ENCODE results near the gene ROBO1. TPM values are rescaled to one million over a fixed set of nuclear protein-coding genes. Genes with fewer than 3 reads are reported as not detected.

Gene ROBO1
- total RNA-seq, 1 experiment from 2014 or later = 67.6 TPM

DNA sequence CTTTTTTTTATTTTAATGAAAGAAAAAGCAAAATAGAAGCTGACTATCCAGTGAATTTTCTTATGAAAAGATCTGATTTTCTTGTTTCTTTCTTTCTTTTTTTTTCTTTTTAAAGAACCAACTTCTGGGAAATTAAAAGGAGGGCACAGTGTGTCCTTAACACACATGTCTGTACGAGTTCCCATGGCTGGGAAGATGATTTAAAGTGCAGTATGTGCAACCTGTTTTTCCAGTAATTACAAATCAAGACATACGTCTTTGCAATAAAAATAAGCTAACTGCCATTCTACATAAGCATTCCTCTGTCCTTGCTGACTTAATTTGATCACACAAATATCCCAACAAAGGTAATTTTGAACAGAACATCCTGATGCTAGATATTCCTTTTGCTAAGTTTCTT, 416.1 kb downstream of the ROBO1 start:
- no peaks in the 10 kb centered on the region for H3K4me1 ChIP-seq (ENCODE audit: insufficient read depth, low read length, poor library complexity, severe bottlenecking)
- DNase-seq (ENCODE audit: low spot score) = no peak
- H3K27me3 ChIP-seq (replicated peaks; ENCODE audit: insufficient read depth, low read depth, low read length, poor library complexity) = no peaks in the 10 kb centered on the region
- TF ChIP-seq, protein P1, sequence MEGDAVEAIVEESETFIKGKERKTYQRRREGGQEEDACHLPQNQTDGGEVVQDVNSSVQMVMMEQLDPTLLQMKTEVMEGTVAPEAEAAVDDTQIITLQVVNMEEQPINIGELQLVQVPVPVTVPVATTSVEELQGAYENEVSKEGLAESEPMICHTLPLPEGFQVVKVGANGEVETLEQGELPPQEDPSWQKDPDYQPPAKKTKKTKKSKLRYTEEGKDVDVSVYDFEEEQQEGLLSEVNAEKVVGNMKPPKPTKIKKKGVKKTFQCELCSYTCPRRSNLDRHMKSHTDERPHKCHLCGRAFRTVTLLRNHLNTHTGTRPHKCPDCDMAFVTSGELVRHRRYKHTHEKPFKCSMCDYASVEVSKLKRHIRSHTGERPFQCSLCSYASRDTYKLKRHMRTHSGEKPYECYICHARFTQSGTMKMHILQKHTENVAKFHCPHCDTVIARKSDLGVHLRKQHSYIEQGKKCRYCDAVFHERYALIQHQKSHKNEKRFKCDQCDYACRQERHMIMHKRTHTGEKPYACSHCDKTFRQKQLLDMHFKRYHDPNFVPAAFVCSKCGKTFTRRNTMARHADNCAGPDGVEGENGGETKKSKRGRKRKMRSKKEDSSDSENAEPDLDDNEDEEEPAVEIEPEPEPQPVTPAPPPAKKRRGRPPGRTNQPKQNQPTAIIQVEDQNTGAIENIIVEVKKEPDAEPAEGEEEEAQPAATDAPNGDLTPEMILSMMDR (conservative IDR thresholded peaks at IDR 0.05; ENCODE audit: low read depth, low read length) = no peak
- no peak for TF ChIP-seq EZH2 (IDR thresholded peaks at IDR 0.05; ENCODE audit: borderline replicate concordance, low read depth, low read length, poor library complexity, severe bottlenecking)
- no TSS peak for BruUV-seq (replicated peaks)
- ChIA-PET POLR2A (ENCODE audit: low non-redundant PET) (no interaction called here), CTCF (no interaction called here)
- no peaks in the 10 kb centered on the region for H3K36me3 ChIP-seq (ENCODE audit: insufficient read depth, low read length, poor library complexity, severe bottlenecking)
- H3K4me3 ChIP-seq (ENCODE audit: low read depth, low read length, poor library complexity, severe bottlenecking) = no peak overlapping the region
- intact Hi-C loops (cut with micrococcal nuclease; ENCODE audit: unreplicated experiment) = no loop called here
- no peak overlapping the region for H3K27ac ChIP-seq (ENCODE audit: low read depth, low read length, poor library complexity, severe bottlenecking)
- no peaks in the 10 kb centered on the region for H3K9me3 ChIP-seq (ENCODE audit: low read depth, low read length, poor library complexity, severe bottlenecking)

DNA sequence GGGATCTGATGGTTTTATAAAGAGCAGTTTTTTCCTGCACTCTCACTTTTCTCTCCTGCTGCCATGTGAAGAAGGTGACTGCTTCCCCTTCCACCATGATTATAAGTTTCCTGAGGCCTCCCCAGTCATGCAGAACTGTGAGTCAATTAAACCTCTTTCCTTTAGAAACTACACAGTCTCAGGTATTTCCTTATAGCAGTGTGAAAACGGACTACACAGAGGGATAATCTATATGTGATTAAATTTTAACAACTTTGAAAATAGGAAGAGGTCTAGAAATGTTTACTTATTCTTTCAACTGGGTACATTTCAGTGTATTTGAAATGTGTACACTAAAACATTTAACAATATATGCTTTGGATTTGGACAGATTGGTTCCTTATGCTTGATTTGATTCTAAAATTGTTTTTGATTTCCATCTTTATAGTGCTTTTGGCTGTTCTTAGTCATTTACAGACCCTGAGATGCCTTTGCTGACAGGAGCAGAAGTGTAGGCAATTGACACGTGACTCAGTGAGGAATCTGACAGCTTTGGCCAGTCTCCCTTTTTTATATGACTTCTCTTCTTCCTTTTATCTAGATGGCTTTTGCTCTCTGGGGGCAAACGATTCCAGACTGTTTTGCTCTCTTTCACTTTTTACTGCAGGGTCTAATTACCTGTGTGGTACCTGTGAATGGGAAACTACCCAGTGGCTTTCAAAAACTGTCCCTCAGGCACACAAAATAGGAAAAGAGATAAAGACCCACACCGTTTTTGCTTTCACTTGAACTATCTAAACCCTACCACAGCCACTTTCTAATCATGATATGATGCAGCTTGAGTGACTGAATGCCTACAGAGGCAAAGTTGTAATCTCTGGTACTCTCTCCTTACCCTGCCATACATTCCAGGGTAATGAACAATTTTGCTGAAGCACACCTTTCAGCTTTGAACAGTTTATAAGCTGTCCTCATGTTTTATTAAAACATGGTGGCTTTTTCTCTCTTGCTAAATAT, 422.6 kb downstream of the ROBO1 start:
- ChIA-PET CTCF (no interaction called here), POLR2A (ENCODE audit: low non-redundant PET) (no interaction called here)

DNA sequence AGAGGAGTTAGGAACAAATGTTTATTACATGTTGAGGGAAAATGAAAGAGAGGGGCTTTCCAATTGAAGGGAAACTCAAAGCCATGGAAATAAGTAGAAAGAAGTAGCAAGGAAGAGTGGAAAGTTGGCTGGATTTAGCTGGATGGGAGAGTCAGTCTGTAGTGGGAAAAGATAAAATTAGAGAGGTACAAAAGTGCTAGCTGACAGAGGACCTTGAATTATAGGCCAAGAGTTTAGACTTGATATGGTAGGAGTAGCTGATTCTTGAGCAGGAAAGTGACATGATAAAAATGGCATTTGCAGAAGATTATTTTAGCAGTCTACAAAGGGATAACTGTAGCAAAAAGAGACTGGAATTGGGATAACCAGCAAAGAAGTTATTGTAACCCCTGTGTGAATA, 425.8 kb downstream of the ROBO1 start:
- Histone ChIP-seq H3K4me1 (ENCODE audit: insufficient read depth, low read length, poor library complexity, severe bottlenecking) (no peaks in the 10 kb centered on the region), H3K36me3 (ENCODE audit: insufficient read depth, low read length, poor library complexity, severe bottlenecking) (no peaks in the 10 kb centered on the region), H3K9me3 (ENCODE audit: low read depth, low read length, poor library complexity, severe bottlenecking) (no peaks in the 10 kb centered on the region), H3K27ac (ENCODE audit: low read depth, low read length, poor library complexity, severe bottlenecking) (no peak overlapping the region), H3K4me3 (ENCODE audit: low read depth, low read length, poor library complexity, severe bottlenecking) (no peak overlapping the region), H3K27me3 (replicated peaks; ENCODE audit: insufficient read depth, low read depth, low read length, poor library complexity) (no peaks in the 10 kb centered on the region)
- no peak for DNase-seq (ENCODE audit: low spot score)
- no peak for TF ChIP-seq EZH2 (IDR thresholded peaks at IDR 0.05; ENCODE audit: borderline replicate concordance, low read depth, low read length, poor library complexity, severe bottlenecking)
- ChIA-PET CTCF (no interaction called here), POLR2A (ENCODE audit: low non-redundant PET) (no interaction called here)
- BruUV-seq (replicated peaks) = no TSS peak
- intact Hi-C loops (cut with micrococcal nuclease; ENCODE audit: unreplicated experiment) = no loop called here

More for the DNA sequence above, 422.6 kb downstream of the ROBO1 start:
- H3K36me3 ChIP-seq (ENCODE audit: insufficient read depth, low read length, poor library complexity, severe bottlenecking) = no peaks in the 10 kb centered on the region
- TF ChIP-seq, protein P1 (conservative IDR thresholded peaks at IDR 0.05; ENCODE audit: low read depth, low read length) = no peak
- no peak for TF ChIP-seq EZH2 (IDR thresholded peaks at IDR 0.05; ENCODE audit: borderline replicate concordance, low read depth, low read length, poor library complexity, severe bottlenecking)
- H3K27me3 ChIP-seq (replicated peaks; ENCODE audit: insufficient read depth, low read depth, low read length, poor library complexity) = no peaks in the 10 kb centered on the region
- no peaks in the 10 kb centered on the region for H3K9me3 ChIP-seq (ENCODE audit: low read depth, low read length, poor library complexity, severe bottlenecking)
- BruUV-seq (replicated peaks) = no TSS peak
- no peak overlapping the region for H3K27ac ChIP-seq (ENCODE audit: low read depth, low read length, poor library complexity, severe bottlenecking)
- intact Hi-C loops (cut with micrococcal nuclease; ENCODE audit: unreplicated experiment) = no loop called here
- H3K4me1 ChIP-seq (ENCODE audit: insufficient read depth, low read length, poor library complexity, severe bottlenecking) = no peaks in the 10 kb centered on the region
- no peak overlapping the region for H3K4me3 ChIP-seq (ENCODE audit: low read depth, low read length, poor library complexity, severe bottlenecking)
- DNase-seq (ENCODE audit: low spot score) = no peak

Measured in A673 (cell line).